A204.1 (cell line): ENCODE measurements around the gene NEURL1.
"Not testable (repeated sequence)": the region's sequence is repeated elsewhere in the genome, so short reads cannot be mapped to it uniquely, and the experiment has no call there.

ENCODE experiments used
- FAIRE-seq: peaks from 2 replicates; lab custom pipeline; 2012; peaks lifted over from hg19 to GRCh38; lab: Jason Lieb, UNC

The NEURL1 gene

DNA sequence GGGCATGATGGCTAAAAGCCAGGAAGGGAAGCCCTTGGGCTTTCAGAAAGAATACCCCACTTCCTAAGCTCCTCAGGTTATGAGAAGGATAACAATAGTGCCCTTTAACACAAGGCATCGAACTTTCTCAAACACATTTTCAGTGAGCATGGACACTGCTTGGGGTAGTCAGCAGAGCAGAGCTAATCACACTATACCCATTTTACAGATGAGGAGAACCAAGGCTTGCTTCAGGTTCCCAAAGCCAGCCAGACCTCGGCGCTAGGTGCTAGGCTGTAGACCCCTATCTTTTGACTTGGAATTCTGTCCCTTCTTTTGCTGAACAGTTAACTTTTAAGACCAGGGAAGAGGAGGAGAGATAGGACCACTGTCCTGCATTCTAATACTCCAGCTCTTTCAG, 1.8 kb downstream of the NEURL1 start:
- no peak for FAIRE-seq

DNA sequence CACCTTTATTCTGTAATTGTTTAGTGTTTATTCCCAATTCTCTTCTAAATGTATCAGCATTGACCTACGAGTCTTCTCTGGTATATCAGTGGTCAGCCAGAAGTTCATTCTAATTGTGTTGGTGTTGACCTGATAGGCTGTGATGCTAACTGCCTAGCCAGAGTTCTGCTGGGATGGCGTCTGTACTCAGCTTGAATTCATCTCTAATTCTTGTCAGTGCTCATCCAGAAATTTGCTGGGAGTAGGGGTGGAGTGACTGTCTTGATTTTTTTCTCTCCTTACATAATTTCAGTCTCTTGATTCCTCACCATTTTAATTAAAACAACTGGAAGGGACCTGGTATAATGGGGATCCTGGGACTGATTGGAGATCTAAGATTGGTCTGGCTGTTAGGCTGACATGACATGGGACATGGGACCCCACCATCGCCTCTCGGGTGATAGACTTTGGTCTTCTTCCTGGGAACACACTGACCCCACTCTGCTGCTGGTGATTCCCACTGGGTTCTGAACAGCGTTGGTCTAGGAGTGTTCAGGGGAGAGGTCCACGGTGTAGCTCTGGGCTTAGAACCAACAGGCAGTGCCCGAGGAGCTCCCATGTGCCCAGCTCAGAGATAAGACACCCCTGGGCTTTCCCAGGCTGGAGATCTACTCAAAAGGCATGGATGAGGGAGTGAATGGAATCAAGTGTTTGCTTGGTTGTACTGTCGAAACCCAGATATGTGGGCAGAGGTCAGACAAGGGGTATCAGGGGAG, 3.8 kb downstream of the NEURL1 start:
- no peak for FAIRE-seq

DNA sequence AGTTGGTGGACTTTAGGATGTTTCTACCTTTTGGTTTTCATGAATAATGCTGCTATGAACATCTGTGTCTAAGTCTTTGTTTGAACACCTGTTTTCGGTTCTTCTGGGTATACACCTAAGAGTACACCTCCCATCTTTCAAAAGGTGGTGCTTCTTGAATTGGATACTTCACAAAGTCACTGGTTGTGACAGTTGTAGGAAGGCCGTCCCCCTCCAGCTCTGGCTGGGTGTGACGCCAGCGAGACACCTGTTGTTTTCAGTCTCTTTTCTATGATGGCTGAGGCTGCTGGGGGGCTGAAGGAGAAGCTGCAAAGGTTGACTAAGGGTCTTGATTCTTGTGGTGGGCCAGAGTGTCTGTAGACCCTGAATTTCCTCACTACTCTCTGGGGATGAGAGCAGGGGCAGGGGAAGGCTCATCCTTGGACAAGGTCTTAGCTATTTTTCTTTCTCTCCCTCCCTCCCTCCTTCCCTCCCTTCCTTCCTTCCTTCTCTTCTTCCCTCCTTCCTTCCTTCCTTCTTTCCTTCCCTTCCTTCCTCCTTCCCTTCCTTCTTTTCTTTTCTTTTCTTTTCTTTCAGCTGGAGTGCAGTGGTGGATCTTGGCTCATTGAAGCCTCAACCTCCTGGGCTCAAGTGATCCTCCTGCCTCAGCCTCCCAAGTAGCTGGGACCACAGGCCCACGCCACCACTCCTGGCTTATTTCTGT, 5.6 kb downstream of the NEURL1 start:
- FAIRE-seq = no peak

DNA sequence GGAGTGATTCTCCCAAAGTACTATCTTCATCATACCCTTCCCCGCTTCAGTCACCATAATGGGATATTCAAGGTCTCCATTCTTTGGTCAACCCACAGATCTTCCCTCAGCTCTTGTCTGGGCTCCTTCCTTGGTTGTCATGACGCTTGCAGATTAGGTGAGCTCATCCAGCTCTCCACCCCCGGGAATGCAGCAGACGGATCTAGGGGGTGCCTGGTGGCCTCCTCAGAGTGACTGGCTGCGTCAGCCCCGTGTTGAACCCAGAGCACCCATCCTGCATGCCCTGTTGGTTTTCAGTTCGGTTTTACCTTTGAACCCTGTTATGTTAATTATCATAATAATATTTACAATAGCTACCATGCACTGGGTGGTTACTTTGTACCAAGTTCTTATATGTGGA, 6.4 kb downstream of the NEURL1 start:
- FAIRE-seq = no peak

DNA sequence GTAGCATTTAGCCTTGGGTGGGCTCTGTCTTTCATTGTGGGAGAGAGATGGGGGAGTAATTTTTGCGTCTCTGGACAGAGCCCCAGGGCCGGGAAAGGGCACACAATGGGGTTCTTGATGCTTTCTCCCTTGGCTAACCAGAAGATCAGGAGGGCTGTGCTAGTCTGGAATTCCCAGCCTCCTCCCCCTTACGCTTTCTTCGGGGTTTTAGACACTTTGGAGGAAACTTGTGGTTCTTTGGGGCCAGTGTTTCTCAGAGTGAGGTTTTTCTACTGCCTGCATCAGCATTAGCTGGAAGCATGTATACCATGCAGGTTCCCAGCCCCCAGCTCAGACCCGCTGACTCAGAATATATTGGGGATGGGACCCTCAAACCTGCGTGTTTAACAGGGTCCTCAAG, 7.0 kb downstream of the NEURL1 start:
- no peak for FAIRE-seq

GRCh38 chr10:103501186-103501585, 7.7 kb downstream of the NEURL1 start:
- FAIRE-seq = no peak

DNA sequence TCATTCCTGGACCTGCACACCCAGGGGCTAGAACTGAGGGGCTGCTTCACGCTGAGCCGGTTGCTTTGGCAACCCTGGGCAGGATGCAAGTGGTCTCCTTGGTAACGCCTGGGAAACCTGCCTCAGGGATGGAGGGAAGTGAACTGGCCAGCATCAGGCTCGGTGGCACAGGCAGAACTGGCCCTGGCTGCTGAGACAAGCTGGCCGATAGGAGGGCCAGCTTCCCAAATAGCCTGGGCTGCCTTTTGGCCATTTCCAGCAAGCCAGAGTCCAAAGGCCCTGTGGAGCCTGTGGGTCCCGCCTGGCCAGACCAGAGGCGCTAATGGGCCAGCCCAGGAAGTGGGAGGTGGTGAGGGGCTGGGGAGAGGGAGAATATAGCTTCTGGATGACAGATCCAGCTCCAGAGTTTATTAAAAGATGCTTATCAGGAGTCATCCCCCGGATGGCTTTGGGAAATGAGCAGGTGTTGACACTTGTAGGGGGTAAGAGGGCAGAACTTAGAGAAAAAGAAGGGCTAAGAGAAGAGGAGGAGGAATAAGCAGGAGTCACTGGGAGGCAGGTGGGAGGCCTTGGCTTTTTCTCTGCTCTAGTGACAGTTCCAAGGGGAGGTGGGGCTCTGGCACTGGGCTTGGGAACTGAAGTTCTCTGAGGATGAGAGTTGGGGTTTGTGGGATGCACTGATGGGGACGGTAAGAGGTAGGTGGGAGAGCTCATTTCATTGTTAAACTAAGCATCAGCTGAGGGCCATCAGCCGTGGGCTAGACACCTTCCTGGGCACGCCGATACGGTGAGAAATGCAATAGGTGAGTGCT, 9.6 kb downstream of the NEURL1 start:
- no peak for FAIRE-seq

DNA sequence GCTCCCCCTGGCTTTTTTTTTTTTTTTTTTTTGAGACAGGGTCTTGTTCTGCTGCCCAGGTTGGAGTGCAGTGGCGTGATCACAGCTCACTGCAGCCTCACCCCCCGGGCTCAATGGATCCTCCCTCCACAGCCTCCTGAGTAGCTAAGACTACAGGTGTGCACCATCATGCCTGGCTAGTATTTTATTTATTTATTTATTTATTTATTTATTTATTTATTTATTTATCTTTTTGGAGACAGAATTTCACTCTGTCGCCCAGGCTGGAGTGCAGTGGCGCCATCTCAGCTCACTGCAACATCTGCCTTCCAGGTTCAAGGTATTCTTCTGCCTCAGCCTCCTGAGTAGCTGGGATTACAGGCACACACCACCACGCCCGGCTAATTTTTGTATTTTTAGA, 10.3 kb downstream of the NEURL1 start:
- not testable (repeated sequence) for FAIRE-seq

DNA sequence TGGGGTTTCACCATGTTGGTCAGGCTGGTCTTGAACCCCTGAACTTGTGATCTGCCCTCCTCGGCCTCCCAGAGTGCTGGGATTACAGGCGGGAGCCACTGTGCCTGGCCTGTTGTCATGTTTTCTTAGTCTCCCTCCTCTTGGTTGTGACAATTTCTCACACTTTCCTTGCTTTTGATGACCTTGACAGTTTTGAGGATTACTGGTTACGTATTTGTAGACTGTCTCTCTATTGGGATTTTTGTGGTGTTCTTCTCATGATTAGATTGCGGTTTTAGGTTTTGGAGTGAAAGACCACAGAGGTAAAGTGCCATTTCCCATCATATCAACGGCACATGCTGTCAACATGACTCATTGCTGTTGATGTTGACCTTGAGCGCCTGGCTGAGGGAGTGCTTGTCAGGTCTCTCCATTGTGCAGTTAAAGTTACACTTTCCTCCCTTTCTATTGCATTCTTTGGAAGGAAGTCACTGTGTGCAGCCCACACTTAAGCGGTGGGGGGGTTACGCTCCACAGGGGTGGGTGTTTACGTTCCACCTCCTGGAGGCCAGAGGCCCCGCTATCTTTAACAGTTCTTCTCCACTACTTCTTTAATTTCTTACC, 10.8 kb downstream of the NEURL1 start:
- FAIRE-seq = no peak

- no peak for FAIRE-seq
These were observed 12.6 kb downstream of the NEURL1 start for GRCh38 chr10:103506061-103506460.

DNA sequence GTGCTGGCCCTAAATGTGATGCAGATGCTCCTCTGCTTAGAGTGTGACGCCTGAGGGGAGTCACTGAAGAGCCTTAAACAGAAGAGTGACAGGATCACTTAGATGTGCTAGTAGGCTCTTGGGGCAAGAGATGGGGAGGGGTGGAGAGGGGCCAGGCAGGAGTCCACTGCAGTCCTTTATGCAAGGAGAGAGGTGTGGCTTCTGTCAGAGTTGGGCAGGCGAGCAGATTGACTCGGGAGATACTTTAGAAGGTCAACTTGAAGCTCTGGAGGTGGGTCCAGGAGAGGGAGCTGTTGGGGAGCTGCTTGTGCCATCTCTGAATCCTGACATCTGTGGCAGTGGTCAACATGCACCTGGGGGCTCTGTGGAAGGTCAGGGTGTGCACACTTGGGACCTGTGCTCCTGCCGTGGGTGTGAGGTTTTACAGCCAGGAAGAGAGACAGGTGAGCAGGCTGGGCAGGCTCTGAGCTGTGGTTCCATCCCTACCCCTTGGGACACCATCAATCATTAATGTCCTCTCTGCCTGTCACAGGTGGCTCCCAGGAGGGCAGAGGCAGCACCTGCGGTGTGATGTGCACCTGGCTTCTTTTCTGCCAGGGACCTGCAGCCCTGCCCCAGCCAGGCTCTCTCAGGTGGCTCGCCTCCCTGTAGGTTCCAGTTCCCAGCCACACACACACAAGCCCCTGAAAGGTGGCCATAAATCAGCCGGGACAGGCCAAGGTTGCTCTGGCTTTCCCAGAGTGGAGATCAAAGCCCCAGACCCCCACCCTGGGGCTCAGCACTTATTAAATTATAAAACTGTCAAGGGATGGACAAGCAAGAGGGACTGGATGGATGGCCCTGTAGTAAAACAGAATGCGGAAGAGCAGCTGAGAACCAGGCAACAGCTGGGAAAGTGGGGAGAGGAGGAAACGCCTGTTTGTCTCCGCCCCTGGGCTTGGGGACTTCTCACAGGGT, 14.0 kb downstream of the NEURL1 start:
- no peak for FAIRE-seq

DNA sequence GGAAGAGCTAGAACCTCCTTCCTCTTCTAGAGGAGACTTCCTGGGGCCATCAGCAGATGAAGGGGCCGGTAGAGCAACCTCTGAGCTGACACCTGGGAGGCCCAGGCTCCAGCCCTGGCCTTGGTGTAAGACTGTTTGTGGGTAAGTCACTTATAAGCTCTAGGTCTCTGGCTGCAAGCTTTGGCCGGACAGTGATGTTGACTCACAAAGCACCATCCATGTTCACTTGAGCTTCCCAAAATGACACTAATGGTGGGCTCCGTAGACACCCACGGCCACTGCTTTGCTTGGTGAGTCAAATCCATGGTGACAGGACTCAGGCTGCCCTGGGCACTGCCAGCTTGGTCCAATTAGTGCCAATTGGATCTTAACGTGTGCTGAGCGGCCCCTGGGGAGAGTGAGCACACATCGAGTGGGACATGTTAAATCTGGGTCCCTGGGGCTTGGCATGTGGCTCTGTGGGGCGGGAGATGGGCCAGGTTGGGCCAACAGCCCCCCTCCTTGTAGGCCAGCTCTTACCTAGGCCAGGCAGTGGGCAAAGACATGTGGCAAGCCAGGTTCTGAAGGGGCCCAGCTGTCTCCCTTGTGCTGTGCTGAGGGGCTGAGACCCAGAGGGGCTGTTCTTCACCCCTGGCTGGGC, 16.7 kb downstream of the NEURL1 start:
- no peak for FAIRE-seq

- no peak for FAIRE-seq
These were observed 17.6 kb downstream of the NEURL1 start for GRCh38 chr10:103510791-103511752.

GRCh38 chr10:103512166-103512565, 18.7 kb downstream of the NEURL1 start:
- FAIRE-seq = no peak

- no peak for FAIRE-seq
These were observed 19.3 kb downstream of the NEURL1 start for GRCh38 chr10:103512591-103513379.

DNA sequence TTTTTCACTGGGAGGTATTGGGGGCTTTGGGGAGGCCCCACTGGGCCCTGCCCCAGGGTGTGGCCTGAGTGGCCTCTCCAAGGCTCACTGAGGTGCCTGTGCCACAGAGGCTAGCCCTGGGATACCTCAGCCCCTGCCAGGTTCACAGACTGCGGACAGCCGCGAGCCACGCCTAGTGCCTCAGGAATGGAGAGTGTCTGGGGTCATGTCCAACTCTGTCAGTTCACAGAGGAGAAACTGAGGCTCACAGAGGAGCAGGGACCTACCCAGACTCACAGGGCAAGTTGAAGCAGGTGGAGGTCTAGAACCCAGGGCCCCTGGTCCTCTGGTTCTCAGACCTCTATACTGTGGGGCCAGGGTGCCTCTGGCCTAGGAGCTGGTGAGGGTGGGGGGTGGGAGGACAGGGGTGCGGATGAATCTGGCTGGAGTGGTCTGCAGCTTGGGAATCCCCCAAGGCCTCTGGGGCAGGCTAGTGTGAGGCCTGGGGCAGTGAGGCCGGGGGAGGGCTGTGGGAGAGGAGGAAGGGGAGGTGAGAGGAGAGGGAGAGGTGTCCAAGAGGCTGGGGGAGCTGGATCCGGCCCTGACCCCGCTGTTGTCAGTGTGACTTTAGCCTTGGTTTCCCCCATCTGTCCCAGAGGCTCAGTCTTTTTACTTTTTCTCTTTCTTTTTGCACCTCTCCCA, 20.0 kb downstream of the NEURL1 start:
- FAIRE-seq = no peak

GRCh38 chr10:103514244-103514643, 20.7 kb downstream of the NEURL1 start:
- no peak for FAIRE-seq
